Upper lobe of left lung (tissue), 4 donors: ENCODE data around the gene TGFBR3.

Experiments used
- CTCF ChIP-seq, 6 experiments: fragments of 450-650 bp in 4 of 6; fragments of 200-600 bp in 2 of 6; sonication (generic) in 2 of 6; IDR thresholded peaks; one replicate each; pipeline ENCODE4 v1.5.1; 2016 to 2019; ENCODE audit warnings: antibody characterized with exemption in 6 of 6
- EP300 ChIP-seq, 4 donors: sonication (generic); formaldehyde crosslinking; IDR thresholded peaks; one replicate each; pipeline ENCODE4 v1.5.1; 2017; ENCODE audit warnings: antibody characterized with exemption in 4 of 4, control low read depth in 2 of 4
- POLR2A ChIP-seq, 4 donors: fragments of 450-650 bp; IDR thresholded peaks; one replicate each; pipeline ENCODE4 v1.5.1; 2016 to 2017; ENCODE audit warnings: antibody characterized with exemption in 4 of 4, mild to moderate bottlenecking in 2 of 4
- POLR2AphosphoS5 ChIP-seq, 2 donors: sonication (generic); formaldehyde crosslinking; IDR thresholded peaks; one replicate each; pipeline ENCODE4 v1.5.1; 2017; ENCODE audit warnings: antibody characterized with exemption in 2 of 2

GRCh38 chr1:91929250-91929649, 43.3 kb upstream of the TGFBR3 start:
- no peak for TF ChIP-seq CTCF (IDR thresholded peaks at IDR 0.05)
- TF ChIP-seq POLR2A (IDR thresholded peaks at IDR 0.05): no peak
- no peak for TF ChIP-seq POLR2AphosphoS5 (IDR thresholded peaks at IDR 0.05)
- TF ChIP-seq EP300 (IDR thresholded peaks at IDR 0.05): no peak
